K562 (cell line): ENCODE results near the gene TSPAN1. TPM values are rescaled to one million over a fixed set of nuclear protein-coding genes. Genes with fewer than 3 reads are reported as not detected.
A peak's percentile ranks its signal among the peaks of the same experiment; 100 is the strongest.

Experiments
- C11orf30 ChIP-seq: fragments of 450-650 bp; IDR thresholded peaks from 2 replicates; pipeline ENCODE4 v1.6.1; 2016; ENCODE audit warnings: low read depth, mild to moderate bottlenecking
- CREB1 ChIP-seq, 2 experiments: sonication (generic) in 1 of 2; formaldehyde crosslinking in 1 of 2; IDR thresholded peaks; 2 replicates each; pipeline versions ENCODE4 v1.6.1 to v1.8.0; 2012 to 2022; ENCODE audit warnings: inconsistent platforms in 1 of 2, mild to moderate bottlenecking in 1 of 2, missing genetic modification reagents in 1 of 2, moderate library complexity in 1 of 2
- CSDE1 ChIP-seq, 2 experiments: fragments of 450-650 bp; IDR thresholded peaks; 2 replicates each; pipeline ENCODE4 v1.6.1; 2016; ENCODE audit warnings: mild to moderate bottlenecking in 1 of 2
- EHMT2 ChIP-seq: fragments of 450-650 bp; IDR thresholded peaks from 2 replicates; pipeline ENCODE4 v1.6.1; 2018; ENCODE audit warnings: antibody characterized with exemption
- EP300 ChIP-seq: IDR thresholded peaks from 2 replicates; pipeline ENCODE4 v1.6.1; 2012; ENCODE audit warnings: low read length, improper control_type of control experiment
- ESRRA ChIP-seq: fragments of 450-650 bp; IDR thresholded peaks from 2 replicates; pipeline ENCODE4 v1.6.1; 2014; ENCODE audit warnings: low read depth, mild to moderate bottlenecking, moderate library complexity, borderline replicate concordance
- HBP1 ChIP-seq: fragments of 450-650 bp; formaldehyde crosslinking; IDR thresholded peaks from 2 replicates; pipeline ENCODE4 v1.4.0; 2022; ENCODE audit warnings: missing genetic modification characterization
- HLTF ChIP-seq: fragments of 450-650 bp; IDR thresholded peaks from 2 replicates; pipeline ENCODE4 v1.6.1; 2016
- KDM5B ChIP-seq: fragments of 200-600 bp; sonication (generic); IDR thresholded peaks from 2 replicates; pipeline ENCODE4 v1.6.1; 2012; ENCODE audit warnings: low read depth, mild to moderate bottlenecking, moderate library complexity, low read length, control low read depth, inconsistent platforms; ENCODE audit not compliant: insufficient replicate concordance
- MCM2 ChIP-seq: fragments of 450-650 bp; IDR thresholded peaks from 2 replicates; pipeline ENCODE4 v1.6.1; 2017; ENCODE audit warnings: low read depth, mild to moderate bottlenecking
- MEF2A ChIP-seq: IDR thresholded peaks from 2 replicates; pipeline ENCODE4 v1.6.1; 2011; ENCODE audit warnings: low read depth, mild to moderate bottlenecking, low read length, moderate library complexity; ENCODE audit not compliant: control insufficient read depth
- MXI1 ChIP-seq: IDR thresholded peaks from 2 replicates; pipeline ENCODE4 v1.6.1; 2011; ENCODE audit warnings: low read depth, mild to moderate bottlenecking, improper control_type of control experiment, low read length
- NR0B1 ChIP-seq: fragments of 450-650 bp; IDR thresholded peaks from one replicate; pipeline ENCODE4 v1.6.1; 2018; ENCODE audit warnings: mild to moderate bottlenecking, moderate library complexity; ENCODE audit not compliant: partially characterized antibody
- PREB ChIP-seq: sonication (generic); formaldehyde crosslinking; IDR thresholded peaks from 2 replicates; pipeline ENCODE4 v1.8.1; 2023; ENCODE audit warnings: mild to moderate bottlenecking, missing genetic modification reagents
- RBM14 ChIP-seq: fragments of 200-400 bp; formaldehyde crosslinking; IDR thresholded peaks from 2 replicates; pipeline ENCODE4 v1.6.1; 2018; ENCODE audit warnings: low read depth, mild to moderate bottlenecking, low read length, moderate library complexity, borderline replicate concordance; ENCODE audit not compliant: insufficient read depth
- SRSF3 ChIP-seq: fragments of 200-400 bp; formaldehyde crosslinking; IDR thresholded peaks from 2 replicates; pipeline ENCODE4 v1.6.1; 2016; ENCODE audit warnings: mild to moderate bottlenecking, low read length, moderate library complexity; ENCODE audit not compliant: insufficient read depth
- ZNF23 ChIP-seq: fragments of 250-450 bp; sonication (Bioruptor Pico); IDR thresholded peaks from 2 replicates; pipeline ENCODE4 v1.4.0; 2020; ENCODE audit warnings: mild to moderate bottlenecking
- ZNF354B ChIP-seq: fragments of 250-450 bp; sonication (Bioruptor Pico); IDR thresholded peaks from 2 replicates; pipeline ENCODE4 v1.4.0; 2020
- ZNF445 ChIP-seq: fragments of 250-450 bp; sonication (Bioruptor Pico); IDR thresholded peaks from 2 replicates; pipeline ENCODE4 v1.4.0; 2020; ENCODE audit warnings: low read depth, mild to moderate bottlenecking, moderate library complexity
- polyA plus RNA-seq, 8 experiments: library from polyadenylated mRNA; depleted of rRNA in 4 of 8; stranded (reverse) in 5 of 8; unstranded in 3 of 8; fragments of >200 nt; fragmentation: Nextera tagmentation in 2 of 8; fragmentation: Illumina TruSeq in 1 of 8; extraction: Ambion mirVana in 2 of 8; extraction: Trizol in 1 of 8; gene quantifications; 2 replicates each; pipeline versions ENCODE4 v1.2.1 to v1.2.3, GENCODE V29; 2011 to 2014; ENCODE audit warnings: inconsistent platforms in 1 of 8, missing spikeins in 1 of 8
- total RNA-seq, 7 experiments: library from RNA; depleted of rRNA in 6 of 7; stranded (reverse); fragments of >200 nt in 6 of 7; fragmentation: Illumina TruSeq in 2 of 7; extraction: Trizol in 2 of 7; gene quantifications; 2 replicates each; pipeline versions ENCODE4 v1.2.1 to v1.2.3, GENCODE V29; 2011 to 2021; ENCODE audit warnings: low replicate concordance in 1 of 7
- TF ChIP-seq, protein P1 (sequence below): sonication (generic); formaldehyde crosslinking; IDR thresholded peaks from 2 replicates; pipeline ENCODE4 v1.9.0; 2022; ENCODE audit warnings: mild to moderate bottlenecking, missing genetic modification reagents
- TF ChIP-seq, protein P2 (sequence below): conservative IDR thresholded peaks from 2 replicates; pipeline ENCODE4 v1.6.1; 2011; ENCODE audit warnings: low read depth, mild to moderate bottlenecking, low read length; ENCODE audit not compliant: control insufficient read depth

The TSPAN1 gene
- total and polyA plus RNA-seq, 9 of the 15 experiments (the other 6 are each of a cell fraction or from before 2014, with no cell fraction given): 0.58 TPM; not detected in 8

DNA sequence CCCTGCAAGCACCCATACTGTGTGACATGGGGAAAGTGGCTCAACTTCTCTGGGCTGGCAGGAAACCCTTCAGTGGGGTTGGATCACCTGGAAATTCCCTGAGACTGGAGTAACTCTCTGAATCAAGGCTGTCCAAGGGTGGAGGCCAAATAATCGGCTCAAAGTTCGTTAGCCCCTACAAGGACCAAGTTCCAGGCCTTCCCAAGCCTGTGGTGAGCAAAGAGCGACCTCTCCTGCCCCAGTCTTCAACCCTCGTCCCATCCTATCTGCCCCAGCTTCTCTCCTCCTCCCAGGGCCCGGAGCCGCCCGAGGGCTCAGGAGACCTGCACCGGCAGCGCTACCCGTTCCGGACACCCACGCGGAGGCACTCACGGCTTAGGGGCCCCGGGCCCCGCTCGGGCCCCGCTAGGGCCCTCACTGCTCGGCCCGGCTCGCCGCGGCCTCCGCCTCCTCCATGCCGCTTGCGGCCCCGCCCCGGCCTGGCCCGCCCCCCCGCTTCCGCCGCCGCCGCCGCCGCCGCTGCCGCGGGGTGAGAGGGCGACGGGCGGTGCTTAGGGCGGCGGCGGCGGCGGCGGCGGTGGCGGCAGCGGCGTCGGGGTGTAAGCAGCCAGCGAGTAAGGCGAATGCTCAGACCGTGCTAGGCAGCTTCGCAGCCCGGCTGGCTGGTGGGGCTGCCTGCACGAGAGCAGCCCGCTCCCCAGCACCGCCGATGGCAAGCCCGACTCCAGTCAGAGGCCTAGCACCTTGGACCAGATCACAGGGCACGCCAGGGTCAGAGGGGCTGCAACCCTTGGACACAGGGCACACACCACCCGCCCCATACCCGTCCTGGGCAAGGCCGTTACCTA, 23.3 kb downstream of the TSPAN1 start, which contains the start of gene POMGNT1 (continued):
- TF ChIP-seq ZNF445 (CRISPR knock-in tag) (no peak), MXI1 (peak; percentile 65), KDM5B (peak; percentile 91), PREB (CRISPR knock-in tag) (no peak), CREB1 (IDR thresholded peaks at IDR 0.05) (no peak), CREB1 (CRISPR knock-in tag; IDR thresholded peaks at IDR 0.05) (no peak), EHMT2 (no peak), RBM14 (no peak), HLTF (peak; percentile 34; the same call in 1 of the 2 replicates), MEF2A (no peak), HBP1 (CRISPR knock-in tag) (no peak), ZNF354B (CRISPR knock-in tag) (no peak), ESRRA (peak; percentile 57; the same call in 1 of the 2 replicates), CSDE1 (IDR thresholded peaks at IDR 0.05) (no peak), MCM2 (no peak), NR0B1 (no peak), C11orf30 (no peak), EP300 (no peak), ZNF23 (no peak), SRSF3 (no peak)
- TF ChIP-seq, protein P1, sequence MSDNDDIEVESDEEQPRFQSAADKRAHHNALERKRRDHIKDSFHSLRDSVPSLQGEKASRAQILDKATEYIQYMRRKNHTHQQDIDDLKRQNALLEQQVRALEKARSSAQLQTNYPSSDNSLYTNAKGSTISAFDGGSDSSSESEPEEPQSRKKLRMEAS (CRISPR knock-in tag): peak; percentile 37; the same call in 1 of the 2 replicates
- TF ChIP-seq, protein P2, sequence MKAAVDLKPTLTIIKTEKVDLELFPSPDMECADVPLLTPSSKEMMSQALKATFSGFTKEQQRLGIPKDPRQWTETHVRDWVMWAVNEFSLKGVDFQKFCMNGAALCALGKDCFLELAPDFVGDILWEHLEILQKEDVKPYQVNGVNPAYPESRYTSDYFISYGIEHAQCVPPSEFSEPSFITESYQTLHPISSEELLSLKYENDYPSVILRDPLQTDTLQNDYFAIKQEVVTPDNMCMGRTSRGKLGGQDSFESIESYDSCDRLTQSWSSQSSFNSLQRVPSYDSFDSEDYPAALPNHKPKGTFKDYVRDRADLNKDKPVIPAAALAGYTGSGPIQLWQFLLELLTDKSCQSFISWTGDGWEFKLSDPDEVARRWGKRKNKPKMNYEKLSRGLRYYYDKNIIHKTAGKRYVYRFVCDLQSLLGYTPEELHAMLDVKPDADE: 0 out of 2 replicates have a peak, but pooled peaks have one; percentile 23
